T1000 (cell line): Measurements from ENCODE around the gene SATB1.
"Not testable (repeated sequence)": the region's sequence is repeated elsewhere in the genome, so short reads cannot be mapped to it uniquely, and the experiment has no call there.

Experiments
- DNase-seq: peaks from one replicate; lab custom pipeline; 2025; ENCODE audit warnings: mixed read lengths; lab: John Stamatoyannopoulos, UW

SATB1 gene

DNA sequence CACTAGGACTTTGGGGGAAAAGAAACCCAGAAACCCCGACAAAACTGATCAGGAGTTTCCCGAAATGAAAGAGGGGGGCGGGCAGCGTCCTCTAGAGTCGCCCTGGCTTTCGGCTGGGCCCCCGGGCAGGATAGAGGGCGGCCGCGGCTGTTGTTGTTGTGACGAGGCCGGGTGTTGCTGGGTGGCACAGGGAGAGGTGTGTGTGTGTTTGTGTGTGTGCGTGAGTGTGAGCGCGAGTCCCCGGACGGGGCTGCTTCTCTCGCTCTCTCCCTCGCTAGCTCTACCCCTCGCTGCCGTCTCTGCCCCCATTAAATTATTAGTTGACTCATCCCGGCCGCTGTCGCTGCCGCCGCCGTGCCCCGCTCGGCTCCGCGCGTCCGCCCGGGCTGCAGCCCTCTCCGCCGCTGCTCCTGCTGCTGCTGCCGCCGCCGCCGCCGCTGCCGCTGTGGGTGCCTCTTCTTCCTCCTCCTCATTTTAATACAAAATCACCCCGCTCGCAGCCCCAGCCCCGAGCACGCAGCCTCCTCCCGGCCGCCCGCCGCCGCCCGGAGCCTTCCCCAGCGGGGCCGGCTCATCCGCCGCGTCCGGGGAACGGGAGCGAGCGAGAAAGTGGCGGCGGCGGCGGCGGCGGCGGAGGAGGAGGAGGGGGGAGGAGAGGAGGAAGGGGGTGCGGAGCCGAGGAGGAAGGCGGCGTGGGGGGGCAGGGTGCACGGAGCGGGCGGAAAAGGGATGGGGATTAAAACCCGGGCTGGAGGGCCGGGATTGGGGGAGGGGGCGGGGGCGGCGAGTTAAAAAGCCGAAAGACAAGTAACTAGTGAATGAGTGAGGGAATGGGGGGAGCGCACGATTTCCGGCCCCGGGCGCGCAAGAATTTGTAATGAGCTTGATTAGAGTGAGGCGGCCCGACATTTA lies at the start of gene SATB1:
SATB1 (minus strand) TSS at position 611 of the 912 bp plus-strand sequence. CDS start 4,372 bp downstream, outside the sequence.
- peak; percentile 32 for DNase-seq

DNA sequence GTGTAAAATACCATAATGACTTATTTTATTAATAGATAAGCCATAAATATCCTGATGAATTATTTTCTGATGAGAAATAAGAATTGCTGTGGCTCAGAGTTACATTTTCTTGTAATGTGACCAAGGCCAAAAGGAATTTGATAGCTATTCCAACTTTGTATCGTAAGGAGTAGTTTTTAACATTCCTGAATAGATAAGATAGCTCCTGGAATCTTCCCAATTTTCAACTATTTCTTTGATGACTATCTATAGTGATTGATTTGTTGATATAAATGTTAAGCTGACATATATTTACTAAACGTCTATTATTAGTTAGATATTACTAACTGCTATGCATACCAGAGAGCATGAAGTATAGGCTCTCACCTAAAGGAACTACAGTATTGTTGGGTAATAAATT lies 49.1 kb upstream of the SATB1 start:
- DNase-seq: no peak

DNA sequence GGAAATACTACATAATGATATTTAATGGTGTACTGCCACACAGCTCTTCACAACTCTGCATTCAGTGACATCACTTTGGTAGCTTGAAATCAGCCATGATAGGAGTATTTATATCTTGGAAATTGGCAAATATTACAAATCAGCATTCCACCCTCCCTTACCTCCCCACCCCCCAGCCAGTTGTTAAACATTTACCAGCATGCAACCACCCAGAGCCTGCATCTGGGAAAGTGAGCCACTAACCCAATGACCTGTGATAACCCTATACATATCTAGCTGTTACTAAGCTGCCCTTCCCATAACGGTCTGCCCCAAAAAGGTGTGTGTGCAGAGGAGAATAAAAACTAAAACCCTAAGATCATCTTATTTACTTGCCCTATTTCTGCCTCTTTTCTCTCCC lies 44.6 kb upstream of the SATB1 start:
- no peak for DNase-seq

DNA sequence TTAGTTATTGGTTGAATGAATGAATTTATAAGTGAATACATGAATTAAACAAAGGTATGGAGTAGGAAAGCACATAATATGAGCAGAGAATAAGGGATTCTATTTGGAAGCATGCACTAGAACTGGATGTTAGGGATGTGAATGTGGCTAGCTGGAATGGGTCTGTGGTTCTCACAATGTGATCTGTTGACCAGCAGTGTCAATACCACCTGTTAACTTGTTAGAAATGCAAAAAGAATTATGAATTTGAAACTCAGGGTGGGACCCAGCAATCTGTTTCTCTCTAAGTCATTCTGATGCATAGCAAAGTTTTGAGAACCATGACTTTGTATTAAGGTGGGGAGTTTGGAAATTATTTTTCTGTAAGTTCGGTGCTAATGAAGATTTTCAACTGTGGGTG lies 41.0 kb upstream of the SATB1 start:
- no peak for DNase-seq

DNA sequence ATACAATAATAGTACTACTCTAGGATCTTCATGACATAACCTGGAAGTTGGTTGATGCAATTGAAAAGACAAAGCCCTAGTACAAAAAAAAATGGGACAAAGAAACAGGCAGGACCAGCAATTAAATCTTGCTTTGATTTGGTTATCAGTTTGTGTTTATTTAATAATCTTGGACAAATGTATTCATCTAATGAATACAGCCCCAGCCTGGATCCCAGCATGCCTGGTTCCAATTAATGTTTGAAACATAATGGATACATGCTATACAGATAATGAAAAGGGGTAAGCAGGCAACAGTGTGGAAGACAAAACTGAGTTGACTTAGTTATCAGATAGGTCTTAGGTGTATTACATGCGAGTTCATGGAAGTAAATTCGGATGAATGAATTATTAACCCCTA lies 29.6 kb upstream of the SATB1 start:
- no peak for DNase-seq

DNA sequence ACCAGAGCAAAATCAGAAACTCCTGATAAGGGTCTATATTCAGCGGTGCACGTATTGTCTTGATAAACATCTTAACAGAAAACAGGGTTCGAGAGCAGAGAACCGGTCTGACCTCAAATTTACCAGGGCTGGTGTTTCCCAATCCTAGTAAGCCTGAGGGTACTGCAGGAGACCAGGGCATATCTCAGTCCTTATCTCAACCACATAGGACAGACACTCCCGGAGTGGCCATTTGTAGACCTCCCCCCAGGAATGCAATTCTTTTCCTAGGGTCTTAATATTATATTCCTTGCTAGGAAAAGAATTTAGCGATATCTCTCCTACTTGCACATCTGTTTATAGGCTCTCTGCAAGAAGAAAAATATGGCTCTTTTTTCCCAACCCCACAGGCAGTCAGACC lies 24.5 kb upstream of the SATB1 start:
- not testable (repeated sequence) for DNase-seq

DNA sequence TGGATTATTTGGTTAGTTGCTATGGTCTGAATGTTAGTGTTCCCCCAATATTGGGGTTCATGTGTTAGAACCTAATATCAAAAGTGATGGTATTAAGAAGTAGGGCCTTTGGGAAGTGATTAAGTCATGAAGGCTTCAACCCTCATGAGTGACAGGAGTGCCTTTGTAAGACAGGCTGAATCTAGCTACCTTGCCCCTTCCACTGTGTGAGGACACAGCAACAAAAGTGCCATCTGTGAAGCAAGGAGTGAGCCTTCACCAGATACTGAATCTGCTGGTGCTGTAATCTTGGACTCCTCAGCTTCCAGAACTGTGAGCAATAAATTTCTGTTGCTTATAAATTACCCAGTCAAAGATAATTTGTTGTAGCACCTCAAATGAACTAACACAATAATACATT lies 22.6 kb upstream of the SATB1 start:
- no peak for DNase-seq

DNA sequence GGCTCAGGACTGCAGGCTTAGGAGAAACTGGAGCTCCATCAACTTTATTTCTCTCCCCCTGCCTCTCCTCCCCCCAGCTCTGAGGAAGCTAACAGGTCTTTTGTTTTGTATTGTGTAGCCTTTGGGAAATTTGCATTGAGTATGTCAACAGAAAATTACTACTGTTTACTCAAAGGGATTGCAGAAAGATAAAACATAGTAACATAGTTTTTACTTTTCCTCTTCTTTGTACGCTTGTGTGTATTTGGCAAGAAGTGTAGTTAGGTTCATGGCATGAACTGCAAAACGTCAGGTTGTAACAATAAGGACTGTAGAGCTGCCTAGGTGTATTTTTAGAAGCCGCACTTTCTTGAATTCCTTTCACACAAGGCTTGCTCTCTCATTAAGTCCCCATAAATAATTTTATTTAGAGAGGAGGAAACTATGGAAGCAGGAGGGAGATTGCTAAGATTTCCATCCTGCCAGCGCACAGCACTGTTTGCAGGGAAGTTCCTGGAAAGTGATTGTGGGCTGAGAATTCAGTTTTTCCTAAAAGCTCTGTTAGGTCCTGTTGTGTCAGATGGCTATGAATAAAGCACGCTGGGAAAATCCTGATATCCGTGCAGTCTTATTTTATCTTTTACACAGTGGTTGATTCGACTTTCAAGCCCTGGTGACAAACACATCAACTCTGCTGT lies 21.1 kb upstream of the SATB1 start:
- no peak for DNase-seq

DNA sequence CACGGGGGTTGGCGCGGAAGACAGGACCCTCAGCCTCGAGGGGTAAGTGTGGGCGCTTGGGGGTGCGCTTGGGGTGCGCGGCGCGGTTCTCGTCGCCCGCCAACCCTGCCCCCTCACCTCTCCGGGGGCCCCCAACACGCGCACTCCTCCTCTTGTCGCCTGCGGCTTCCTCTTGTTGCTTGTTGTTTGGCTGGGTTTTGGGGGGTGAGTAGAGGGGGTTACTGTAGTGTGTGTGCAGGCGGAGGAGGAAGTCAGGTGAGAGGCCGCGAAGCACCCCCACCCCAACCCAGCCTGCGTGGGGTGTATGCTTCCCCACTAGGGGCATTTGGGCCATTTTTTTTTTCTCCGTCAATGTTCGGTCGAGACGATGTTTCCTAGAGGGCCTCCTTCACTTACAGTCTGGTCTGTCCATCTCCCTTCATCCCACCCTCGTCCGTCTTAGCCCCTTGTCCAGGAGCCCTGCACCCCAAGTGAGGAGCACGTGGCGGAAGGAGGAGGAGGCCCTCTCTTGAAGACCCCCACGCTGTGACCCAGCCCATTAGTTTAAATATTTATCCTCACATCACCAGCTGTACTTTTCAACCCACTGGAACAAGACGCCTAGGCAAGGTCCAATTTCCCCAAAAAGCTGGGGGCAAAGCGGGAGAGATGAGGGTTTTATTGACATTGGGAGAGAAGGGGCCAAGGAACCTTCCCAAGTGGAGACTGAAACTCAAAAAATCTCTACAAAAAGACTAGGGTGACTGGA lies 20.4 kb upstream of the SATB1 start:
- no peak for DNase-seq

DNA sequence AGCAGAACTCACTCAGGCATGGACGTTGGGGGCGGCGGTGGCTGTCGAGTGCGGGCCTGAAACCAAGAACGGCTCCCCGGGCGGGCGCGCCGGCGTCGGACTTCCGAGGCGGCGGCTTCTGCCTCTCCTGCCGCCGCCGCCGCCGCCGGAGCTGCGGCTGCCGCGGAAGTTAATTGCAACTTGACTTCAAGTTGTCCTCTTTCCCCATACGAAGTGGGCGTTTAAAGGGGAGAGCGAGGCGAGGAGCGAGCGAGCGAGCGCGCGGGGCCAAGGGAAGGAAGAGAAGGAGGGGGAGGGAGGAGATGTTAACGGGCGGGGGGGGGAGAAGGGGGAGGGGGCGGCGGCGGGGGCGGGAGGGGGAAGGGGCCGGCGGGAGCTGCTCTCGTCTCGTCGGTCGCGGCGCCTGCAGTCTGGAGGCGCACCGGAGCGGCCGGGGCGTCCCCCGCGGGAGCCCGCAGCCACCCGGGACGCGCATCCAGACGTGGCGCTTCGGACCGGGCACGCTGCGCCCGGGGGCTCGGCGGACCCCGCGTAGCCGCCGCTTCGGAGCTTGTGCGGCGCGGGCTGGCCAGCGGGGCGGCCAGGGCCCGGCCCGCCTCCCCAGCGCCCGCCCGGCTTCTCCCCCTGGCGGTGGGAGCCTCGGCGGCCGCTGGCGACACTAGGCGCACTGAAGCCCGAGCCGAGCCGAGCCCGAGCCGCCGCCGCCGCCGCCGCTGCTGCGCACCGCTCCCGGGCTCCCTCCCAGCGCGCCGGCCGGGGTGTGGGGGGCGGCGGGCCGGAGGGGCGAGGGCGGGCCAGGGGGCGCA lies 19.7 kb upstream of the SATB1 start:
- peak; percentile 69 for DNase-seq

DNA sequence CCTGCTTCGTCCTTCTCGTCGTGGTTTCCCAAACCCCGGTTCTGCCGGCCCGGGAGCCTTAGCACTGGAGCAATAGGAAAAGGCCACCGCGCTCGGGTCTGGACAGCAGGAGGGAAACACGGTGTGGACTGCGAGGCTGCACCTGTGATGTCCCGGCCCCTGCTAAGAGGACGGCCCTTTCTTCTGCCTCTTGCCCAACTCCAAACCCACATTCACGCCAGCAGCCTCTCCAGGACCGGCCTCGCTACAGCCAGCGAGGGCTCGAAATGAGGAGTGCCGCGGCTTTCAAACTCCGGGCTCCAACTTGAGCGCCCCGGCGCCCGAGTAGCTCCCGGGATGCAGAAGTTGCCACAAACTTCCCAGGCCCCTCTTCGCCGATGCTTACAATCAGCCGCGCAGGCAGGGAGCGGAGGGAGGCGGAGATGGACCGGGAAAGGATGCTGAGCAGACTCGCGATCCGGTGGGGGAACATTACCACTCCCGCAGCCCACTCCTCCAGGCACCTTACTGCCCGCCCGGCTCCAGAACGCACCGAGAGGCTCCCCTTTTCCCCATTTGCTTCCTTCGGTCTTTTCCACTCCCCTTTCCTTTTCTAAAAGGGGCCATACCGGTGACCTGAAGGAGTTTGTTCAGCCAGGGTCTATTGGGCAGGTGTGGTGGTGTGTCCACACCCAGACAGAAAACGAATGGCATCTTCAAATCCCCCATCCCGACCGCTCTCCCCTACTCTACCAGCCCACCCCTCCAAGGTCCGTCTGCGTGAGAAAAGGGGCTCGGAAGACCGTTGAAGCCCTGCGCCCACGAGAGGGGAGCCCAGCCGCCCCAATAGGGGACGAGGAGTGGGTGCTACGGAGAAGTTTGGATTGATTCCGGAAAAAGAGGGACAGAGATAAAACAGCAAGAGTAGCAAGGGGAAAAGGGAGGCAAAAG lies 18.8 kb upstream of the SATB1 start:
- no peak for DNase-seq

DNA sequence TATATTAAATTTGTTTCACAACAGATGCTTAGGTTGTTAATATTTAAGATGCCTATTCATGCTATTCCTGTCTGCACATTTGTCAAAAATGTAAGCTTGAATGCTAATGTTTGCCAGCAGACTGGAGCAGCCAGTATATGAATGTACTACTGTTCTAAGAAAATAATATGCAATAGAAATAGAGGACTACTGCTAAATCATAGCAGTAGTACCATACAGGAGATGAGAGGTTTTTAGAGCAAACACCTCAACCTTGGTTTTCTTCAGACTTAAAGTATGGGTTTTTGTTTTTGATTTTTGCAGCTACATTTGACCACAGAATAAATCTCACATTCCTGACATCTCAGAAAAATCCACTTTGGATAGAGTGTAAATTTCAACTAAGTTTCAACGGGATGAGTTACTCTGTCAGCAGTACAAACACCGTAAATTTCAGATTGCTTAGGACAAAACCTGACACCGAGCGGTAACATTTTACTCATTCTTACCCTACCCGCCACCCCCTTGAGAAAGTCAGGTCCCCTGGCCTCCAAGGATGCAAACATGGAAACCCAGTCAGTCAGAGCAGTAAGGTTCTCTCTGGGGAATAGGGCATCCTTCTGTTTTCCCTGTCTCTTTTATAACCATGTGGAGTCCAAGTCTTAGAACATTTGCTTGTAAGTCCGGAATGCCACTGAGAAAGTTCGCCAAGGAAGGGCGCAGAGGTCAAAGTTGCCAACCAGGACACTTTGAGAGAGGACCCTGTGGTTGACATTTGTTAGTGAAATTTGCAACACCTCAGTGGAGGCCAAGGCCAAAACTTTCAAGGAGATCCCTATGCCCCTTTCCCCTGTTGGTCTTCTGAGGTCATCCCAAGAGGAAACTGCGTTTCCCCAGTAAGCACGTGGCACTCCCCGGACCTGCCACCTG lies 17.9 kb upstream of the SATB1 start:
- DNase-seq: no peak

DNA sequence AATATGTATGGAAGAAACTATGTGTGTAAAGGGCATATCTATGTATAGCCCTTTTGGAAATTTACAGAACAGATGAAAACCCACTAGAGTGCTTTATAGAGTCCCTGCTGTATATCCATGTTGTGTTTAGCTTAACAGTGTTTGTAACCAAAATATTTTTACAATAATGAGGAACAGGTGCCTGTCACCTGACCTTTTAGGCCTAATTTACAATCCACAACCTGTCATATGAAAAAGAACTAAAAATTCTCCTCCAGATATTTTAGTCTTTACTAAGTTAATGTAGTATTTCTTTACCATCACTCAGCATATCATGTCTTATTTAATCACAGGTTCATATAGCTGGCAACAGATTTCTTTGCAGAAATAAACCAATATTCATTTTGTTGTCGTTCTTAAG lies 16.4 kb upstream of the SATB1 start:
- no peak for DNase-seq

DNA sequence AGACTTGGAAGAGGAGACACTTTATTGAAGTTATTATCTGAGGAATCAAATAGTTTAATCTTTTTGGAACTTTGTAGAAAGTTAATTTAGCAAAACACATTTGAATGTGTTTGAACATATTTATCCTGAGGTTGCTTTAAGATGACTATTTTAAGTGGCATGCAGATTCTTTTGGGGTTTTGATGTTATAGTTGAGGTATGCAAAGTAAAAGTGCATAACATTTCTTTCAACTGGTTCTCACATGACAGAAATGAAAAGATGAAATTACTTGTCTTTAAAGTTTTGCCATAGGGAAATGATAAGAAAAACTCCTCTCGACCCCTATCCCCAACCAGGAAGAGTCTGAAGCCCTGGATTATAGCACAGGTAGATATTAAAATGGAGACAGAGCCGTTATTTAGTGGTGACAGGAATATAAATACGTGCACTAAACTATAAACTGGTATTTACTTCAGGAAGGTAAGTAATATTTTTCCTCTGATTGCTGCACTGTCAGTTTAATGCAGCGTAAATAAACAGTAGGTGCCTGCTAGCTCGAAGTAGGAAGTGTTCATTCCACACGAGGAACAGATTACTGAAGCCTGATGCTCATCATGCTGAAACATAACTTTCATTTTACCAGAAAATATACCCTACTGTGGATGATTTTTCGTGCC lies 15.1 kb upstream of the SATB1 start:
- DNase-seq: no peak

DNA sequence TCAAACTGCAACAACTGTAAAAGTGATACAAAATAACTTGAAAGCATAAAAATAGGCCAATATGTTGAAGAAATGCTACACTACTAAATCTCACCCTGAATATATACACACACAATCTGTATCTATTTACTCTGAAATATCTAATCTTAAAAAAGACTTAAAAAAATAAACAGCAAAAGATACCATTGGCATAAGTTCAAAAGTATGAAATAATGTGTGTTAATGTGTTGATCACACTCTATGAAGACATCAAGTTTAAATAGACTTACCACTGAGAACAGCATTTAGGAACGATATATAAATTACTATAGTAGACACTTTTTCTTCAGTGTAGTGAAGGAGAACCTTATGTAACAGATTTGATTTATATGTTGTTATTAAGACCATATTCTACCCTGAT lies 14.1 kb upstream of the SATB1 start:
- DNase-seq: no peak

DNA sequence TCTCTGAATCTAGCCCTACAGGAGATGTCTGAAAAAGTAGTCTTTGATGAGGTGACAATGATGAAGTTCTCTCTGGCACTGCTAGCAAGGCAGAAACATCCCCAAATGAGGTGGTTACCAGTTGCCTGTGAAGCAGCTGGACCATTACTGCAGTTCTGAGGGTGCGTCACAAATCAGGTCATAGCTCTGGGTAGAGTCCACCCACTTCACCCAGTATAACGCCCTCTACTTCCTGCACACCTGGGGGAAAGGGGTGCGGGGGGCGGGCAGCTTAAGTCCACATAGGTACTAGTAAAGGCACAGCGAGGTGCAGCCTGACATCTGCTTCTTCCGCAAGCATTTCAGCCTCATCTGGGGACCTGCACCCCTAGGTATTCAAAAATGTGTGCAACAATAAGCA lies 13.4 kb upstream of the SATB1 start:
- DNase-seq: no peak

DNA sequence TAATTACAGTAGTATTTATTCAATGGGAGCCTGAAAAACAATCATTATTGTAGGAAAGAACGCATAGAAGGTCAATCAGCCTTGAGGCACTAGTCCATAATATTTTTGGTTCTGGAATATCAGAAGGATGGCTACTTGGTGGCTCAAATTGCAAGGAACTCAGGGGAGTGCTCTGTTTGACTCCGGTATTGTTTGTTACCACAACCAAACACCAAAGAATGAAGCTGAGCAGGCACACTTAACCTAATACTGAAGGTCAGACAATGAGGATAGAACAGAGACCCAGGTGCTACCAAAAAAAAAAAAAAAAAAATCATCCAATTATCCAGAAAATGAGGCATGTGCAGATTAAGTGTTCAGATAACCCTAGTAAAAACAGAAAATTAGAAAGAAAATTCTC lies 11.1 kb upstream of the SATB1 start:
- no peak for DNase-seq

DNA sequence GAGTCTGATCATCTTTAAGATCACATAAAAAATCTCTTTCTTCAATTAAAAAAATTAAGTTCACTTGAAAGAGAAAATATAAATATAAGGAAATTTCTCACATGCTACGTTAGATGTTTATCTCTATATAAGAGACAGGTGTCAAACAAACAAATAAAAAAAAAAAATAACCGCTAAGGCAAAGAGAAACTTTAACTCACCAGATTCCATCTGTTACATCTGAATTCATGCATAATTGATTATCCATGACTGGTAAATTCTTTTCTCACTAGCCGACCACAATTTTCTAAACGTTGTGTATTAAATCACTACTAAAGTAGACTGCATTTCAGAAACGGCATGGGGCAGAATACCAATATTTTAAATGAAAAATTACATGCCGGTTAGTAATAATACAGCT lies 9.6 kb upstream of the SATB1 start:
- DNase-seq: no peak

DNA sequence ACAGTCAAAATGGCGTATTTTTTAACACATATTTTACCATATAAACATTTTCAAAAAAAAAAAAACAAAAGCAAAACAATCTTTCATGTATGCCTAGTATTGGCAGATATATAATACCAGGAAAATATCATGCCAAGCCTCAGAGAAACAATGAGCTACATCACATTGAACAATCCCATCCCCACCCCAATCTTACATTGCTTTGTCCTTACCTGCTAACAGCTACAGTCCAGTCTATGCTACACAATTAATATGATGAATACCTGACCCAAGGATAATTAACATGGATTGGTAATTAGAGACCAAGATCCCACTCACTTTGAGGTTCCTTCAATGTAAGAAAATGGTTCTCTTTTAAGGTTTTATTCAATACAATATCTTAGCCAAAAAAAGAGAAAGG lies 7.6 kb upstream of the SATB1 start:
- DNase-seq: no peak
